GM12865 (cell line): ENCODE results near the gene GLT6D1.

Source experiments
- DNase-seq: peaks from one replicate; pipeline ENCODE4 v3.0.0; 2010; ENCODE audit warnings: low read depth
- H3K4me3 ChIP-seq: 2 replicates; pipeline ENCODE4 v1.5.1; 2011; ENCODE audit warnings: mild to moderate bottlenecking, low read depth, low read length, control low read depth
- CTCF ChIP-seq: IDR thresholded peaks from 2 replicates; pipeline ENCODE4 v1.5.1; 2011; ENCODE audit warnings: low read length, control low read depth, low read depth, inconsistent platforms; ENCODE audit not compliant: insufficient read depth; ENCODE audit errors: missing control alignments

The GLT6D1 gene

GRCh38 chr9:135580664-135581380 lies 58.5 kb downstream of the GLT6D1 start:
- no peak for TF ChIP-seq CTCF
- H3K4me3 ChIP-seq = no peak overlapping the region
- no peak for DNase-seq

GRCh38 chr9:135579889-135580660 lies 59.3 kb downstream of the GLT6D1 start:
- peak; percentile 11 for DNase-seq
- no peak overlapping the region for H3K4me3 ChIP-seq
- no peak for TF ChIP-seq CTCF

GRCh38 chr9:135579356-135579755 lies 60.0 kb downstream of the GLT6D1 start:
- no peak overlapping the region for H3K4me3 ChIP-seq
- TF ChIP-seq CTCF = no peak
- DNase-seq = no peak

DNA sequence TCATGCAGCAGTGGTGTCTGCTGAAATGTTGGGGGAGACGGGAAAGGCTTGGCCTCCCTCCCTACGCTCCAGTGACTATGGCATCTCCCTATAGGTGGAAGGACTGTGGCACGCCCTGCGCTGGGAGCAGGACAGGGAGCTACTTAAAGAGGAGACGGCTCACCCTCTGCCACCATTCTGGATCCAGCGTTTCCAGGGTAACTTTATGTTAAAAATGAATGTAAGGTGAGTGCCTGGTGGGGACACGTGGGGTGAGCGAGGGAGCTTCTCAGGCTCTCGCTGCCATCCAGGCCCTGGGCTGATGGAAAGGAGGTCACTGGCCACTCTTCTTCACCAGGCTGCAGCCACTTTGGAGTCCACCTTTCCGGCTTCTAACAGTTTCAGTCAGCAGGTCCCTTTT lies 62.1 kb downstream of the GLT6D1 start:
- TF ChIP-seq CTCF = no peak
- H3K4me3 ChIP-seq = no peak overlapping the region
- DNase-seq = no peak

DNA sequence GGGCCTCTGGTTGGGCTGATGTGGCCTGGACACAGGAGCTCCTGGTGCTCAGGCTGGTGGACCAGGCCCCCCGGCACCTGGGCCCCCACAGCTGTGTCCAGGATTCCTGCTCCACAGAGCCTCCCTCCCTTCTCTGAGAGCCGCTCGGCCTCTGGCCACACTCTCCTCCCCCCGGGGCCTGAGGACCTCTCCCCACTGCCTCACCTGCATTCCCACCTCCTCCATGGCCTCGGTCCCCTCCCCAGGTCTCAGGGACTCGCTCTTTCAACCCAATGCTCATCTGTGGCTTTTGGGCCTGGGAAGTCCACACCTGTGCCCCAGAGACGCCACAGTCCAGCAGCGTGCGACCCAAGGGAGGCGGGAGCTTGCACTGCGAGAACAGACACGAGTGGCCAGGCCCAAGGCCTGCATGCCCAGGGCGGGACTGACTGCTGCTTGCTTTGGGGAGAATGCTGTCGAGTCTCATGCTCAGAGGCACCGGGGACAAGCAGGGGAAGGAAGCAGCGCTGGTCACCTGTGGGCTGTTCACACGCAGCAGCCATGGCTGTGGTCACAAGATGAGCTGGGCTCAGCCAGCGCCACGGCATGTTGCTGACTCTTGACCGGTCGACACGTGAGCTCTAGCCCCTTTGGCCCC lies 63.2 kb downstream of the GLT6D1 start:
- H3K4me3 ChIP-seq = no peak overlapping the region
- TF ChIP-seq CTCF = no peak
- DNase-seq = no peak

DNA sequence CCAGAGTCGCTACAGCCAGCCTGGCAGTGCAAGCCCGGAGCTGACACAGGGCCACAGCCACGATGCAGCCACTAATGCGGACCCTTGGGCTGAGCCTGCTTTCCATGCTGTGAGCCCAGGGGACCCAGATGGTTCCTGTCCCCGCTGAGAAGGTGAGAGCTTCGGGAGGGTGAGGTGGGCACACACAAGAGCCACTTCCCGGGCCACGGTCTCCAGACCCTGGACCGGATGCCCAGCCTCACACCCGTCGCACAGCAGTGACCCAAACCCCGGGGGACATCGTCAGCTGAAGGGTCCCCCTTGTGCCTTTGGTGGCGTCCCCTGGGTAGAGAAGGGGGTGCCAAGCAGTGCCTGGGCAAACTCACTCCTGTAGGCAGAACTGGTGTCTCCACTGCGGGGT lies 64.4 kb downstream of the GLT6D1 start:
- H3K4me3 ChIP-seq = no peak overlapping the region
- no peak for DNase-seq
- no peak for TF ChIP-seq CTCF
